Right lobe of liver (tissue), 4 donors: Measurements from ENCODE around the gene PIK3R4.

Source experiments
- POLR2A ChIP-seq: fragments of 450-650 bp; IDR thresholded peaks from one replicate; pipeline ENCODE4 v1.6.1; 2017; ENCODE audit warnings: antibody characterized with exemption, mild to moderate bottlenecking
- TF ChIP-seq, protein P1 (sequence below), 4 donors: fragments of 200-600 bp in 3 of 4; fragments of 450-650 bp in 1 of 4; IDR thresholded peaks; one replicate each; pipeline versions ENCODE4 v1.5.1 to v1.8.0; 2016 to 2022; ENCODE audit warnings: antibody characterized with exemption in 4 of 4, mild to moderate bottlenecking in 2 of 4
- donor health status: DM: no; HTN: no; CAD: no.
- donor health status: DM: no; HTN: no; CAD: no.
- donor health status: DM: no; HTN: yes; CAD: no.

GRCh38 chr3:130787422-130788068 is 40.9 kb upstream of the PIK3R4 start:
- TF ChIP-seq, protein P1, sequence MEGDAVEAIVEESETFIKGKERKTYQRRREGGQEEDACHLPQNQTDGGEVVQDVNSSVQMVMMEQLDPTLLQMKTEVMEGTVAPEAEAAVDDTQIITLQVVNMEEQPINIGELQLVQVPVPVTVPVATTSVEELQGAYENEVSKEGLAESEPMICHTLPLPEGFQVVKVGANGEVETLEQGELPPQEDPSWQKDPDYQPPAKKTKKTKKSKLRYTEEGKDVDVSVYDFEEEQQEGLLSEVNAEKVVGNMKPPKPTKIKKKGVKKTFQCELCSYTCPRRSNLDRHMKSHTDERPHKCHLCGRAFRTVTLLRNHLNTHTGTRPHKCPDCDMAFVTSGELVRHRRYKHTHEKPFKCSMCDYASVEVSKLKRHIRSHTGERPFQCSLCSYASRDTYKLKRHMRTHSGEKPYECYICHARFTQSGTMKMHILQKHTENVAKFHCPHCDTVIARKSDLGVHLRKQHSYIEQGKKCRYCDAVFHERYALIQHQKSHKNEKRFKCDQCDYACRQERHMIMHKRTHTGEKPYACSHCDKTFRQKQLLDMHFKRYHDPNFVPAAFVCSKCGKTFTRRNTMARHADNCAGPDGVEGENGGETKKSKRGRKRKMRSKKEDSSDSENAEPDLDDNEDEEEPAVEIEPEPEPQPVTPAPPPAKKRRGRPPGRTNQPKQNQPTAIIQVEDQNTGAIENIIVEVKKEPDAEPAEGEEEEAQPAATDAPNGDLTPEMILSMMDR (IDR thresholded peaks at IDR 0.05), result no peak
- no peak for TF ChIP-seq POLR2A
